GM12878 (cell line): Measurements from ENCODE around the gene MAD1L1. TPM values are rescaled to one million over a fixed set of nuclear protein-coding genes. Genes with fewer than 3 reads are reported as not detected.

Experiments
- ATAC-seq: fragments of 200-7000 bp; cut with Tn5 transposase; 3 replicates; pipeline ENCODE4 v1.9.1; 2020; ENCODE audit warnings: mild to moderate bottlenecking, moderate library complexity
- BruUV-seq: library from RNA; stranded (reverse); fragments of 400-500 nt; replicated peaks from 2 replicates; lab custom pipeline; 2021; lab: Mats Ljungman, UMichigan
- CTCF ChIA-PET: fragments of 300-600 bp; sonication (Branson Sonifier 250); formaldehyde crosslinking; extraction: SDS; loops from one replicate; lab custom pipeline; 2021; ENCODE audit warnings: inconsistent platforms; lab: Yijun Ruan, JAX
- POLR2A ChIA-PET: fragments of 350-600 bp; formaldehyde crosslinking; extraction: SDS; loops from one replicate; lab custom pipeline; 2021; ENCODE audit warnings: inconsistent platforms; lab: Charles Lee
- RAD21 ChIA-PET: fragments of 300-600 bp; sonication (Branson Sonifier 250); formaldehyde crosslinking; loops from one replicate; lab custom pipeline; 2023; ENCODE audit warnings: antibody characterized with exemption; ENCODE audit not compliant: unreplicated experiment; lab: Charles Lee
- SMC1A ChIA-PET: fragments of 300-600 bp; sonication (Branson Sonifier 250); formaldehyde crosslinking; loops from one replicate; lab custom pipeline; 2023; ENCODE audit not compliant: unreplicated experiment, uncharacterized antibody; lab: Charles Lee
- DNase-seq: peaks from one replicate; pipeline ENCODE4 v3.0.0-alpha.2; 2011; ENCODE audit warnings: low read depth, low spot score
- FAIRE-seq: peaks from 3 replicates; lab custom pipeline; 2011; peaks lifted over from hg19 to GRCh38; lab: Jason Lieb, UNC
- H2AFZ ChIP-seq: 2 replicates; pipeline ENCODE4 v1.6.0; 2011; ENCODE audit warnings: low read depth, low read length, control low read depth; ENCODE audit not compliant: control insufficient read depth
- H3K27ac ChIP-seq: 2 replicates; pipeline ENCODE4 v1.5.1; 2011; ENCODE audit warnings: control low read depth; ENCODE audit not compliant: control insufficient read depth, insufficient read depth
- H3K27me3 ChIP-seq, 2 experiments: replicated peaks in 1 of 2; 2 replicates each; pipeline versions ENCODE4 v1.6.0 to v1.6.1; 2011; ENCODE audit warnings: low read length in 1 of 2; ENCODE audit not compliant: control insufficient read depth in 2 of 2, insufficient read depth in 2 of 2
- H3K36me3 ChIP-seq, 2 experiments: 2 replicates each; pipeline ENCODE4 v1.5.1; 2011; ENCODE audit warnings: low read length in 1 of 2; ENCODE audit not compliant: control insufficient read depth in 2 of 2, insufficient read depth in 2 of 2
- H3K4me1 ChIP-seq: 2 replicates; pipeline ENCODE4 v1.6.1; 2011; ENCODE audit warnings: mild to moderate bottlenecking, low read length, moderate library complexity, mixed read lengths; ENCODE audit not compliant: control insufficient read depth, insufficient read depth
- H3K4me2 ChIP-seq: 2 replicates; pipeline ENCODE4 v1.6.0; 2011; ENCODE audit warnings: control low read depth; ENCODE audit not compliant: control insufficient read depth, insufficient read depth
- H3K4me3 ChIP-seq: fragments of 200-600 bp; sonication (generic); 2 replicates; pipeline ENCODE4 v1.5.1; 2016
- H3K79me2 ChIP-seq: 2 replicates; pipeline ENCODE4 v1.6.0; 2011; ENCODE audit warnings: low read length; ENCODE audit not compliant: control insufficient read depth, insufficient read depth
- H3K9ac ChIP-seq: 2 replicates; pipeline ENCODE4 v1.8.0; 2011; ENCODE audit warnings: low read length, control low read depth, mixed read lengths; ENCODE audit not compliant: control insufficient read depth, insufficient read depth
- H3K9me3 ChIP-seq: replicated peaks from 3 replicates; pipeline ENCODE4 v1.5.1; 2011; ENCODE audit warnings: mild to moderate bottlenecking, low read length; ENCODE audit not compliant: control insufficient read depth, insufficient read depth
- H4K20me1 ChIP-seq: 2 replicates; pipeline ENCODE4 v1.6.0; 2011; ENCODE audit not compliant: control insufficient read depth, insufficient read depth
- CHD1 ChIP-seq: IDR thresholded peaks from 2 replicates; pipeline ENCODE4 v1.6.1; 2012; ENCODE audit warnings: low read depth, low read length, improper control_type of control experiment
- MEF2B ChIP-seq: fragments of 450-650 bp; IDR thresholded peaks from 2 replicates; pipeline ENCODE4 v1.6.1; 2018; ENCODE audit warnings: mild to moderate bottlenecking, moderate library complexity; ENCODE audit not compliant: partially characterized antibody, poor library complexity, severe bottlenecking
- NRF1 ChIP-seq: conservative IDR thresholded peaks from 2 replicates; pipeline ENCODE4 v1.6.1; 2011; ENCODE audit warnings: mild to moderate bottlenecking, low read depth, low read length, improper control_type of control experiment
- RAD21 ChIP-seq: IDR thresholded peaks from 2 replicates; pipeline ENCODE4 v1.6.1; 2011; ENCODE audit warnings: mild to moderate bottlenecking, low read depth, low read length, moderate library complexity; ENCODE audit not compliant: insufficient read depth
- RBBP5 ChIP-seq: fragments of 200-600 bp; sonication (generic); conservative IDR thresholded peaks from 2 replicates; pipeline ENCODE4 v1.6.1; 2016
- REST ChIP-seq: IDR thresholded peaks from 2 replicates; pipeline ENCODE4 v1.6.1; 2012; ENCODE audit warnings: mild to moderate bottlenecking, low read depth, low read length
- RUNX3 ChIP-seq: IDR thresholded peaks from 2 replicates; pipeline ENCODE4 v1.6.1; 2012; ENCODE audit warnings: low read length, inconsistent platforms
- WGBS: methylation state at CpG from one replicate; pipeline ENCODE4 v1.1.6; 2016; ENCODE audit warnings: low lambda C conversion rate; ENCODE audit not compliant: insufficient replicate concordance, insufficient coverage; ENCODE audit errors: missing lambda C conversion rate; 5-methylcytosine and 5-hydroxymethylcytosine counted together
- in situ Hi-C: fragments of 300-500 bp; cut with MboI; formaldehyde crosslinking; loops from 9 replicates; pipeline ENCODE4 v1.14.3; 2018; ENCODE audit warnings: mixed read lengths
- intact Hi-C: fragments of 100-400 bp; cut with micrococcal nuclease; formaldehyde crosslinking; loops from one replicate; pipeline ENCODE4 v1.14.2; 2022; ENCODE audit not compliant: unreplicated experiment
- polyA plus RNA-seq, 11 experiments: library from polyadenylated mRNA; depleted of rRNA in 4 of 11; unstranded in 6 of 11; stranded (reverse) in 5 of 11; fragments of >200 nt; fragmentation: Nextera tagmentation in 4 of 11; fragmentation: Illumina TruSeq in 1 of 11; extraction: Ambion mirVana in 4 of 11; extraction: Trizol in 1 of 11; gene quantifications; 1 replicate in 1 of 11; 2 replicates in 10 of 11; pipeline versions ENCODE4 v1.2.1 to v1.2.3, GENCODE V29; 2011 to 2016; ENCODE audit warnings: inconsistent platforms in 2 of 11, missing spikeins in 2 of 11, low read depth in 1 of 11
- total RNA-seq, 4 experiments: library from RNA; depleted of rRNA in 3 of 4; stranded (reverse); fragments of >200 nt in 3 of 4; fragmentation: Illumina TruSeq in 1 of 4; extraction: Trizol in 1 of 4; gene quantifications; 2 replicates each; pipeline versions ENCODE4 v1.2.1 to v1.2.3, GENCODE V29; 2013 to 2021

Gene MAD1L1
- total and polyA plus RNA-seq, 10 of the 15 experiments (the other 5 are each of a cell fraction or from before 2014, with no cell fraction given), result 2.2 to 76.8 (median 38.3) TPM

- H3K9me3 ChIP-seq, result no peaks in the 10 kb centered on the region
- H3K4me2 ChIP-seq, result no peak overlapping the region
- CTCF ChIA-PET, result interaction anchor here (0.6 to 1.1 kb wide), 3 partner anchors 124 to 242 kb away, joined by 3 read pairs; no protein-coding TSS in a partner anchor
- 0 out of 2 replicates have a peak, but pooled peaks cover 2% of the 10 kb centered on the region for H3K79me2 ChIP-seq
- H3K4me1 ChIP-seq, result peaks cover 12% of the 10 kb centered on the region
- in situ Hi-C loops, result no loop called here
- SMC1A ChIA-PET, result no interaction called here
- 100% methylated on average over 7 of the region's 17 CpGs for WGBS
- intact Hi-C loops, result no loop called here
- H3K36me3 ChIP-seq, result no peaks in the 10 kb centered on the region; a peak in 2 of 4 replicates
- no peak overlapping the region for H3K4me3 ChIP-seq
- FAIRE-seq (no peak), ATAC-seq (no peak), DNase-seq (no peak)
- POLR2A ChIA-PET, result no interaction called here
- no peaks in the 10 kb centered on the region for H3K27me3 ChIP-seq
- H3K9ac ChIP-seq, result no peak overlapping the region
- H4K20me1 ChIP-seq, result no peaks in the 10 kb centered on the region
- H2AFZ ChIP-seq, result no peak overlapping the region
- H3K27ac ChIP-seq, result no peak overlapping the region
- TF ChIP-seq RUNX3 (no peak), REST (no peak), RBBP5 (no peak), RAD21 (no peak), CHD1 (no peak), NRF1 (no peak), MEF2B (no peak)
- RAD21 ChIA-PET, result no interaction called here
- no TSS peak for BruUV-seq
These were observed 126.8 kb downstream of the MAD1L1 start for GRCh38 chr7:2105917-2106316.
